HPDE6-E6E7 (cell line): ENCODE results near the gene DHRS7C.

Experiments
- DNase-seq: peaks from one replicate; pipeline ENCODE4 v3.0.0; 2011; ENCODE audit warnings: missing footprints; ENCODE audit errors: extremely low spot score

DHRS7C gene, protein sequence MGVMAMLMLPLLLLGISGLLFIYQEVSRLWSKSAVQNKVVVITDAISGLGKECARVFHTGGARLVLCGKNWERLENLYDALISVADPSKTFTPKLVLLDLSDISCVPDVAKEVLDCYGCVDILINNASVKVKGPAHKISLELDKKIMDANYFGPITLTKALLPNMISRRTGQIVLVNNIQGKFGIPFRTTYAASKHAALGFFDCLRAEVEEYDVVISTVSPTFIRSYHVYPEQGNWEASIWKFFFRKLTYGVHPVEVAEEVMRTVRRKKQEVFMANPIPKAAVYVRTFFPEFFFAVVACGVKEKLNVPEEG

DNA sequence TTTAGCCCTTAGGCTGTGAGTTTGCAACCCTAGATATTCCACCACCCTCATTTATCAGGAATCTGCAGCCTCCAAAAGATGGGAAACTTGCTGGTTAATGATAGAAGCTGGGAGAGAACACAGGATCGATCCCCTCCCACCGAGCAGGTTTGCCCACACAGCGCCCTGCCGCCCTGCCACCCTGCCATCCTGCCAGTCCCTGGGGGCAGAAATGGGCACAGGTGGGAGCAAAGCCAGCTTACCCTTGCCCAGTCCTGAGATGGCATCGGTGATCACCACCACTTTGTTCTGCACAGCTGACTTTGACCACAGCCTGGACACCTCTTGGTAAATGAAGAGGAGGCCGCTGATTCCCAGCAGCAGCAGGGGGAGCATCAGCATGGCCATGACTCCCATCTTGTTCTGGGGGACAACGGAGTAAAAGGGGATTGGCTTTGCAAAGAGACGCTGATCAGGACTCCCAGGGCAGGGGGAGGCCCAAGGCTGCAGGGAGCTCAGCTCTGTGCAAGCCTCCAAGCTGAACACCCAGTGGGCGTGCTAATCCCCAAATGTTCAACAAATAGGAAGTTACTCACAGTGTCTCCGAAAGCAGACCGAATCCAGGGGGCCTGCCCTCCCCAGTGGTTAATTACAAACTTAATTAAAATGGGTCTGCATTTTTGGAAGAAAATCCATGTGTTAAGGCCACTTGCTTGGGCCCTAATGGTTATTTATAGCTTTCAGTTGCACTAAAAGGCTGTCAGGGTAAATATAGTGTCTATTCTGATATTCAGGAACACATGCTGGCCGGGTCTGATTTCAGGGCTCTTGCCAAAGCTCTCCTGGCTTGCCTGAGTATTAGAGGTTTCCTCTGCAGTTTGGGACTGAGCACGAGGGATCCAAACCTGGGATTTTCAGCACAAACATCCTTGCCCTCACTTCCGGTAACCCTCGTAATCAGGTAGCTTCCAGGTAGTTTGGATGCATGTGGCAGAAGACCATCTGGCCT is at the start of gene DHRS7C:
Gene DHRS7C, minus strand, starts transcription at position 704 of the 988 bp plus-strand sequence. Its CDS starts 308 bp downstream, at position 396.
- DNase-seq, result no peak

DNA sequence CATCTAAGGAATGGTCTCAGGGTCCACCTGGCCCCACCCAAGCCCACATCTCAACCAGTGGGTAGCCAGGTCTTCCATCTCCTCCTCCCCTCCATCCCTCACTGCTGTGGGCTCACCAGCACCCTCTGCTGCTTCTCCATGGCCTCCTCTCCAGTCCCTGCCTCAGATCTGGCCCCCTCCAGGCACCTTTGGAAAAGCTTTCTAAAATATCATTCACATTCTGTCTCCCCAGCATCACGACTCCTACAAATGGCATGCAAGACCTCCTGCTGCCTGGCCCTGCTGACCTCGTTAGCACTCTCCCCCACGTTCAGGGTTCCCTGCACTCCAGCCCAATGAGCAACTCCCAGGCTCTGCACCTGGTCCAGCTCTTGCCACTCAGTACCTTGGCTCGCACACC is 48.0 kb upstream of the DHRS7C start:
- DNase-seq, result no peak

DNA sequence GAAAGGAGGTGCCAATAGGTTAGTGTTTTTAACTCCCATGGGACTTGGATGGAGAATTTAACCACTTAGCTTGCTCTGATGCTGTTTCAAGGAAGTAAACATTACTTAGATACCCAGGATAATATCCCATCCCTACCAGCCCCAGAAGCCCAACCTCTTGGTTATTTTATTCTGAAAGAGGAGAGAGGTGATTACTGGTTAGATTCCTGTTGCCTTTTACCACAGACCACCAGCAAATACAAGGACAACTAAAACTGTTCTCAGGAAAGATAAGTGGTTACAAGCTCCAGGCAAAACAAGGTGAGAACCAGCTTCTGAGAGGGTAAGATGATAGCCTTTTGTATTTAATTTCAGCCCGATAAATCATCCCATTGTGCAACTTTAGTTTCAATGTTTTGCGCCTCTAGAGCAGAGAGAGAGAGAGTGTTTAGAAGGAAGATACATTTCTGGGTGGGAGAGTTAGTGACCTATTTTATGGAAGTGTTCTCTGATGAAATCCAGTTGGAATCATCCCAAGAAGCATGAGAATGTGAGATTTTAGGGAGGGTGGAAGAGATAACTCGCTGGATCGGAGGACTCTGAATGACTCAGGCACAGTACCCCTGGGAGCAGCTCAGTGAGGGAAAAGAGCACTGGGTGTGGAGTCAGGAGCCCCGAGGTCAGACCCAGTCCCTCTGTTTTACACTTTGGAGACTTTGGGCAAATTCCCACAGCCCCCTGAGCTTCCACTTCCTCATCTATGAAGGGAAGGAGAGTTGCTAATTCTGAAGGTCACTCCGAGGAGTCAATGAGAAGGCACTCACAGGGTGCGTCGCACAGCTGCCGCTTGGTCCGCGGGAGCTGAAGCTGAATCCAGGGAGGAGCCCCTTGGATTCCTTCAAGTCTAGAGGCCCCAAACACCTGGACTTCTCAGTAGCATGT is 46.4 kb upstream of the DHRS7C start:
- no peak for DNase-seq

DNA sequence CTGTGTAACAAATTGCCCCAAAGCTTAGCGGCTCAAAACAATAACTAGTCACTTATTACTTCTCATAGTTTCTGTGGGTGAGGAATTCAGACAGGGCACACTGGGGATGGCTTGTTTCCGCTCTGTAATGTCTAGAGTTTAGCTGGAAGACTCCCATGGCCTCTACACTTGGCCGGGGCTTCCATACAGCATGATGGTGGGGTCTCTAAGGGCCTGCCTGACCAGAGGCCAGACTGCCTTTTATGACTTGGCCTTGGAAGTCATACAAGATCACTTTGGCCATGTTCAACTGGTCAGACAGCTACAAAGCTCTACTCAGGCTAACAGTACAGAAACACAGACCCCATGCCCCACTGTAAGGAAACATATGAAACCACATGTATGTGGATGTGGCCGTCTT is 42.5 kb upstream of the DHRS7C start:
- DNase-seq, result no peak

DNA sequence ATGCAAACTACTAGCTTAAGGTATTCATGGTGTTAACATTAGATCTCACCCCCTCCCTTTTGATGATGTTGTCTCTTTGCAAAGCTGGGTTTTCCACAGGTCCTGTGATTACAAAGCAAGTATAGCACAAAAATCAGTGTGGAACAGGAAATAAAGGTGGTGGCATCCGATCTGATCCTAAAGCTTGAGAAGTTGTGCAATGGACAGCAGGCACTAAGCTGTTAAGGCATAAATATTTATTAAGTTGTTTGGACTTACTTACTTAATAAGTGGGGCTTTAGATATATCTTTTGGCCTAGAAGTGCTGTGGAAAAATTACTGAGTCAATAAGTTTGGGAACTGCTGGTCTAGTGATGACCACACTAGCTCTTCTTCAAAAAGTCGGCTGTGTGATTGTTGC is 39.3 kb upstream of the DHRS7C start:
- DNase-seq, result no peak

- DNase-seq, result no peak
Measured at GRCh38 chr17:9829343-9829742, 38.0 kb upstream of the DHRS7C start.

DNA sequence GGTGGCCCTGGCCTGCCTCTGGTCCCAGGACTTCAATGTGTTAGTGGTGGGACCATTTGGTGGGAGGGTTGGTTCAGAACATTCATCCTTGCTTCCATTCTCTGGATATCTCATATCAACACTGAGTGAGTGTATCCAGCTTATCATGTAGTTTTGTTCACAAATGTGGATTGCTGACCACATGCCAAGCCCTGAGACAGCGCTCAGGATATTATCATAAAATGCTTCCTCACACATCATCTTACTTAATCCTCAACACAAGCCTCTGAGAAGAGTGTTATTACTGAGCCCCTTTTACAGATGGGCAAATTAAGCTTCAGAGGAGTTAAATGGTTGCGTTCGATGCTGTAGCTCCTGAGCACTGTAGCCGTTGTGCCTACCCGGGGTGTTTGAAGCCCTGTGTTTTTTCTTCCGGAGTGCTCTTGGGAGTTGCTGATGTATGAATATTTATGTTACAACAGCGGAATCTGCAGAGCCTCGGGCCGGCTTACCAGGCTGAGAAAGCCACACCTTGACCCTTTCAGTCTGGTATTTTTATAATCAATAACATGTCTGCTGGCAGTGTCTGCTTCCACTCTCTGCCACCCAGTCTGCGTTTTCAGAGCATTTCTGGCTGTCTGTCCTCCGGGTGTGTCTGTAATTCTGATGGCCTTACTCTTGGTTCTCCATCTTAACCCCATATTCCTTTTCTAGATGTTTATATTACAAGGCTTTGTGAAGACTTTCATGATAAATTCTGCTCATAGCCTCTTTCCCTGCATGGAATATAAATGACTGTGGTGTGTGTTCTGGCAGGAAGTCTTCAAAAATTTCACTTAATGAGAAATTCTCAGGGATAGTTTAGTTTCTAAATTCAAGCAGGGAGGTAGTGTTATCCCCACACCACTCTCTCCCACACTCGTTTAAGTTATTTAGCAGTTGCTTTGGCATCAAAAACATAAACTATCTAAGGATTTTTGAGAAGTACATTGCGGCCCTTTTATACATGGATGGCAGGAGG is 37.2 kb upstream of the DHRS7C start:
- DNase-seq, result no peak

DNA sequence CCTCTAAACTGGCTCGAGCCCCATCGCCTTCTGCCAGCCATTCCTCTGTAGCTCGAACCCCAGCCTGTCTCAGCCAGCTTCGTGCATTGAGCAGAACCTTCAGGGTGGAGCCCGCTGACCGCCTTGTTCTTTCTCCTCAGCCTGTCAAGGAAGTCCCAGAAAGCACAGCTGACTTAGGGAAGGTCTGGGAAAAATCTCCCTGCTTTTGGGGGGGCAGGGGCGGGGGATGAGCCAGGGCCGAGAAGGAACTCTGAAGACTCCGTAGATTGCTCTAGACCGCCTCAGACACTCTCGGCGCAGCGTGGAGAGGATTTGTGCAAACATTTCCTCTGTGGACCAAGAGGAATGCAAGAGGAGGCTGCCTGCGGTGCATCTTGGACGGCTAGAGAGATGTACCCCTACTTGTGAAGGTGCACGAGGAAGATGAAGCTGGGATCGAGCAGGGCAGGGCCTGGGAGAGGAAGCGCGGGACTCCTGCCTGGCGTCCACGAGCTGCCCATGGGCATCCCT is 34.3 kb upstream of the DHRS7C start, which contains the start of gene GLP2R:
Gene GLP2R, plus strand, starts transcription at position 284 of the 510 bp plus-strand sequence. Its CDS starts 140 bp downstream, at position 424.
- DNase-seq, result no peak

- no peak for DNase-seq
Measured at GRCh38 chr17:9824797-9825338, 33.5 kb upstream of the DHRS7C start.

- no peak for DNase-seq
Measured at GRCh38 chr17:9824094-9824493, 32.7 kb upstream of the DHRS7C start.

DNA sequence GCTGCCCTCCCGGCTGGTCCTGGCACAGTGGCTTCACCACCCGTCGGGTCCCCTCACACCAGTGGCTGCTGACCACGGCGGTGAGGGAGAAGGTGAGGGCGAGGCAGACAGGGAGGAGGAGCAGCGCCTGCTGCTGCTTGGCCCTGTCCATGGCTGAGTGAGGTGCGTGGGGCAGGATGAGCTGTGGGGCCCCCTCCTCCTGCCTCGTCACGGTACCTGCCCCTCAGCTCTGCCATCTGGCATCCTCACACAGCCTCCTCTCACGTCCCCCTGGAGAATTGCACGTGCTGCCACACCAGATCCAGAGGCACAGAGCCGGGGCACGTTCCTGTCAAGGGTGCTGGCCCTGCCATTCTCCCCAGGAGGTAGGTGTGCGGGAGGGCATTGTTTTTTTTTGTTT is 30.5 kb upstream of the DHRS7C start, which contains the start of gene GSG1L2:
Gene GSG1L2, minus strand, starts transcription at position 159 of the 400 bp plus-strand sequence. Its CDS starts 8 bp downstream, at position 151.
- DNase-seq, result no peak

GRCh38 chr17:9820448-9820847 is 29.1 kb upstream of the DHRS7C start:
- no peak for DNase-seq

- DNase-seq, result no peak
Measured at GRCh38 chr17:9818760-9819159, 27.4 kb upstream of the DHRS7C start.

DNA sequence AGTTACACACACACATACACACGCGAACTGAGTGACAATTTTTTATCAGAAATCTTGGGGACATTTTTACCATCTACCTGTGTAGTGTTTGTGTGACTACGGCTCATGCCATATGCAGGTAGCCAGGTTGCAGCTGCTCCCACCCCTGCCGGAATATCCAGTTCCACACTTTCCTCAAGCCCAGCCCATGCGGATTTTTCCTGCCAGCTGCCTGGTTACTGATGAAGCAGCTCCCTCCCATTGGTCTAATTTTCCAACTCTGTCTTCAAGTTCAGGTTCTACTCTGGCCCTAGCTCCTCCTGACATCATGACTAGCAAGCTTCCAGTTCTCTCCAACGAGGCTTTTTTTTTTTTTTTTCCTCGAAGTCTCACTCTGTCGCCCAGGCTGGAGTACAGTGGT is 25.7 kb upstream of the DHRS7C start:
- no peak for DNase-seq

GRCh38 chr17:9816472-9816871 is 25.1 kb upstream of the DHRS7C start:
- no peak for DNase-seq

DNA sequence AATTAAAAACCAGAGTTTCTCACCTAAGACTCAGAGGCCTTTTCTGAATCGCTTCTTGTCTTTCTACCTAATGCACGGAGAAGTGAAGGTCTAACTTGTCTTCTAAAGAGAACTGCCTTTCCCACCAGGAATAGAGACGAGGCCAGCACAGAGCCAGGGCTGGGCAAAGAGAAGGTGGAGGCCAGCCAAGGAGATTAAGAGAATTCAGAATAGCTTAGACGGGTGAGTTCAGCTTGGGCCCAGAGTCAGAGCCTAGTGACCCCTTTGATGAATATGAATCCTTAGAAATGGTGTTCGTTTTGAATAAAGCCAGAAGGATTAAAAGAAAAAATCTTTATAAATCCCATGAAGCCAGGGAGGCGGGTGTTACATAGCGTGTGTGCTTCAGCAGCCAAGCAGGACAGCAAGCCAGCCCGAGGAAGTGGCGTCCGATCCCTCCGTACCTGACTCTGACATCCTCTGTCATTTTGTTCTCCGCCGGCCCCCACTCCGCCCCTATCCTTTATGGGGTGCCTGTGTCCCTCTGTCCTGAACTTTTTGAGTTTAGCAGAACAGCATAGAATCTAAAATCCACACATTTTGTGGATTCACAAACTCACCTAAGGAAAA is 23.0 kb upstream of the DHRS7C start:
- DNase-seq, result no peak

DNA sequence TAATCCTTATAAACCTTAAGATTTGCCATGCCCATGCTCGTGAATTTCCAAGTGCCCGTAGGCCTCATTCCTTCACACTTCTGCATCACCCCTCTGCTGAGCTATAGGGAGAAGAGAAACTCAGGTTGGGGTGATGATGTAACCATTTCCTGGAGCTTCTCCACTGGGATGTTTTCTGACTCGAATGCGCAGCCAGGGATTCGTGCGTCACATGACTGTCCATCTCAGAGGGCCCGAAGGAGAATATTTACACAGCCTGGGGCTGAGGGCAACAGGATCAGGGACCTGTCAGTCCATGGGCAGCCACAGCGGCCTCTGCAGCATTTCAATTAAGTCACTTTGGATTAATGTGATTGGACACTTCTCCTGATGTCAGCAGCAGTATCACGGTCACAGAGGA is 21.8 kb upstream of the DHRS7C start:
- DNase-seq, result no peak

DNA sequence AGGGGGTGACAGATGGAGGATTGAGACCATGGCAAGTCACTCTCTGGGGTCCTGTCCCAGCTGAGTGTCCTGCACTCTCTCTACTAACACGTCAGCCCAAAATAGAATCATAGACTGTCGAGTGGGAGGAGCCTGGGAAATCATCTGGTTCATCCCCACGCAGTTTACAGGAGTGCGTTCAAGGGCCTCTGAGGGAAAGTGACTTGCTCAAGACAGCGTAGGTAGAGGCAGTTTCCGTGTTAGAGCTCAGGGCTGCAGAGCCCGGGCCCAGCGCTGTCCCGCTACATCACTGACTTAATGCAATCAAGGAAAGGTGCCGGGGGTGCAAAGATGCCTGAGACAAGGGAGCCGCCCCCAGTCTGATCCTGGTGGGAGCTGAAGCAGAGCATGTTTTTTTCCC is 20.1 kb upstream of the DHRS7C start:
- DNase-seq, result no peak

- DNase-seq, result no peak
Measured at GRCh38 chr17:9811086-9811485, 19.7 kb upstream of the DHRS7C start.
